Vagina (tissue), 2 donors: ENCODE results near the gene DUOXA1. TPM values are rescaled to one million over a fixed set of nuclear protein-coding genes. Genes with fewer than 3 reads are reported as not detected.

Experiments
- DNase-seq, 2 donors: peaks; one replicate each; pipeline ENCODE4 v3.0.0-alpha.2; 2017; ENCODE audit errors: extremely low spot score in 2 of 2
- H3K27ac ChIP-seq: fragments of 200-600 bp; sonication (generic); one replicate; pipeline ENCODE4 v1.5.1; 2019
- H3K27me3 ChIP-seq: fragments of 200-600 bp; sonication (generic); one replicate; pipeline ENCODE4 v1.5.1; 2019
- H3K36me3 ChIP-seq, 2 donors: fragments of 200-600 bp; sonication (generic); one replicate each; pipeline ENCODE4 v1.5.1; 2017 to 2019
- H3K4me1 ChIP-seq: fragments of 200-600 bp; sonication (generic); one replicate; pipeline ENCODE4 v1.5.1; 2019
- H3K4me3 ChIP-seq, 2 donors: fragments of 200-600 bp; sonication (generic); 1 replicate in 1 of 2; 2 replicates in 1 of 2; pipeline ENCODE4 v1.5.1; 2016 to 2019
- H3K9me3 ChIP-seq: fragments of 200-600 bp; sonication (generic); one replicate; pipeline ENCODE4 v1.5.1; 2019
- CTCF ChIP-seq, 3 experiments: fragments of 450-650 bp in 2 of 3; fragments of 200-600 bp in 1 of 3; sonication (generic) in 1 of 3; IDR thresholded peaks; one replicate each; pipeline ENCODE4 v1.5.1; 2017 to 2019; ENCODE audit warnings: antibody characterized with exemption in 3 of 3, mild to moderate bottlenecking in 2 of 3, moderate library complexity in 2 of 3
- POLR2A ChIP-seq, 2 donors: fragments of 450-650 bp; IDR thresholded peaks; one replicate each; pipeline ENCODE4 v1.6.1; 2017; ENCODE audit warnings: antibody characterized with exemption in 2 of 2, mild to moderate bottlenecking in 2 of 2, moderate library complexity in 2 of 2
- POLR2AphosphoS5 ChIP-seq, 2 donors: sonication (generic); formaldehyde crosslinking; IDR thresholded peaks; one replicate each; pipeline ENCODE4 v1.9.0; 2017; ENCODE audit warnings: antibody characterized with exemption in 2 of 2, mild to moderate bottlenecking in 2 of 2, low read depth in 1 of 2; ENCODE audit not compliant: insufficient read depth in 1 of 2
- intact Hi-C: fragments of 100-400 bp; cut with DNase I; formaldehyde crosslinking; loops from one replicate; pipeline ENCODE4 v1.15.1; 2023
- total RNA-seq: library from RNA; depleted of rRNA; stranded (reverse); fragments of >200 nt; gene quantifications from one replicate; pipeline ENCODE4 v1.2.3, GENCODE V29; 2016

DUOXA1 gene
- total RNA-seq, 1 donor from 2014 or later = 66.5 TPM

GRCh38 chr15:45089712-45090373 is 39.8 kb downstream of the DUOXA1 start:
- Histone ChIP-seq H3K36me3 (no peaks in the 10 kb centered on the region), H3K4me3 (no peak overlapping the region), H3K9me3 (no peaks in the 10 kb centered on the region), H3K4me1 (no peaks in the 10 kb centered on the region), H3K27me3 (no peaks in the 10 kb centered on the region), H3K27ac (no peak overlapping the region)
- intact Hi-C loops = no loop called here
- no peak for DNase-seq
- no peak for TF ChIP-seq CTCF (IDR thresholded peaks at IDR 0.05)
- no peak for TF ChIP-seq POLR2A (IDR thresholded peaks at IDR 0.05)
- TF ChIP-seq POLR2AphosphoS5 (IDR thresholded peaks at IDR 0.05; ENCODE audit: insufficient read depth in 1 of 2, low read depth in 1 of 2) = no peak

- no peaks in the 10 kb centered on the region for H3K4me1 ChIP-seq
- no peak for TF ChIP-seq POLR2A (IDR thresholded peaks at IDR 0.05)
- TF ChIP-seq POLR2AphosphoS5 (IDR thresholded peaks at IDR 0.05; ENCODE audit: insufficient read depth in 1 of 2, low read depth in 1 of 2) = no peak
- no peak for TF ChIP-seq CTCF (IDR thresholded peaks at IDR 0.05)
- no peaks in the 10 kb centered on the region for H3K36me3 ChIP-seq
- intact Hi-C loops = no loop called here
- H3K9me3 ChIP-seq = no peaks in the 10 kb centered on the region
- H3K4me3 ChIP-seq = no peak overlapping the region
- no peaks in the 10 kb centered on the region for H3K27me3 ChIP-seq
- H3K27ac ChIP-seq = no peak overlapping the region
- DNase-seq = no peak
Observed at GRCh38 chr15:45088801-45089711, 40.6 kb downstream of the DUOXA1 start.

DNA sequence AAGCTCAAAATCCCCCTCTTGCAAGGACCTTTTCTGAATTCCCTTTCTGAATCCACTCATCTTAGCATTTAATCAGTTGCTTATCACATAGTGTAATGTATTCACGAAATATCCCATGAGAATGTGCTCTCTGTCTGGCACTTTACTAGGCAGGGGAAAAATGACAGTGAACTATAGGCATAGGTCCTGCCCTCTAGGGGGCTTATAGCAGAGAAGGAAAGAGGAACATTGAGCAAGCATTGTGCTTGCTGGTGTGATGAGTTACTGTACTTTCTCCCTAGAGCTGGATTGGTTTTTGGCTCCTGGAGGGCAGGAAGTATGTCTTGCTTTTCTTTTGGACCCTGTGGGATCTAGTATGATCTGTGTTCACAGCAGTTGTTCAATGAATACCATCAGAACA is 42.2 kb downstream of the DUOXA1 start:
- no peak for DNase-seq
- no peaks in the 10 kb centered on the region for H3K27me3 ChIP-seq
- no peaks in the 10 kb centered on the region for H3K4me1 ChIP-seq
- H3K4me3 ChIP-seq = no peak overlapping the region
- TF ChIP-seq POLR2AphosphoS5 (IDR thresholded peaks at IDR 0.05; ENCODE audit: insufficient read depth in 1 of 2, low read depth in 1 of 2) = no peak
- no peak for TF ChIP-seq CTCF (IDR thresholded peaks at IDR 0.05)
- TF ChIP-seq POLR2A (IDR thresholded peaks at IDR 0.05) = no peak
- H3K9me3 ChIP-seq = no peaks in the 10 kb centered on the region
- no peak overlapping the region for H3K27ac ChIP-seq
- no peaks in the 10 kb centered on the region for H3K36me3 ChIP-seq
- intact Hi-C loops = no loop called here

DNA sequence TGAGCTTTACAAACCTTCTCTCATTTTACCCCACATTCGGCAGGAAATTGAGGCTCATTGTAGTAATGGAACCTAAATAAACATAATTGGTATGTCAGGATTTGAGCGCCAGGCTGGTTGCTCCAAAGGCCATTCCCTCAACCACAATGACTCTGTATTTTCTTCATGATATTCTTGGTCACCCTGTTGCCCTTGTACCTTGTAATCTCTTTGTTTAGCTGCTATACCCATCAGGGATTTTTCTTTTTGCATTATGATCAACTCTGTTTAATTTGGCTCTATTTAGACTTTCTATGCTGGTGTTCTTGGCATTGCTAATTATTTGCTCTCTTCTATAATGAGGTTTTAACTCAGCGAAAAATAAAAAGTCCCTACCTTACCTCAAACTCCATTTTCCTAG is 45.5 kb downstream of the DUOXA1 start:
- Histone ChIP-seq H3K27ac (no peak overlapping the region), H3K4me1 (no peaks in the 10 kb centered on the region)

More for the DNA sequence above, 45.5 kb downstream of the DUOXA1 start:
- TF ChIP-seq POLR2A (IDR thresholded peaks at IDR 0.05) (no peak), CTCF (IDR thresholded peaks at IDR 0.05) (no peak), POLR2AphosphoS5 (IDR thresholded peaks at IDR 0.05; ENCODE audit: insufficient read depth in 1 of 2, low read depth in 1 of 2) (no peak)
- no peaks in the 10 kb centered on the region for H3K9me3 ChIP-seq
- H3K27me3 ChIP-seq = no peaks in the 10 kb centered on the region
- no peak for DNase-seq
- intact Hi-C loops = no loop called here
- no peaks in the 10 kb centered on the region for H3K36me3 ChIP-seq
- no peak overlapping the region for H3K4me3 ChIP-seq
